ENCODE data around the gene ITGBL1.
A peak's percentile ranks its signal among the peaks of the same experiment; 100 is the strongest.

ITGBL1 gene, protein sequence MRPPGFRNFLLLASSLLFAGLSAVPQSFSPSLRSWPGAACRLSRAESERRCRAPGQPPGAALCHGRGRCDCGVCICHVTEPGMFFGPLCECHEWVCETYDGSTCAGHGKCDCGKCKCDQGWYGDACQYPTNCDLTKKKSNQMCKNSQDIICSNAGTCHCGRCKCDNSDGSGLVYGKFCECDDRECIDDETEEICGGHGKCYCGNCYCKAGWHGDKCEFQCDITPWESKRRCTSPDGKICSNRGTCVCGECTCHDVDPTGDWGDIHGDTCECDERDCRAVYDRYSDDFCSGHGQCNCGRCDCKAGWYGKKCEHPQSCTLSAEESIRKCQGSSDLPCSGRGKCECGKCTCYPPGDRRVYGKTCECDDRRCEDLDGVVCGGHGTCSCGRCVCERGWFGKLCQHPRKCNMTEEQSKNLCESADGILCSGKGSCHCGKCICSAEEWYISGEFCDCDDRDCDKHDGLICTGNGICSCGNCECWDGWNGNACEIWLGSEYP

DNA sequence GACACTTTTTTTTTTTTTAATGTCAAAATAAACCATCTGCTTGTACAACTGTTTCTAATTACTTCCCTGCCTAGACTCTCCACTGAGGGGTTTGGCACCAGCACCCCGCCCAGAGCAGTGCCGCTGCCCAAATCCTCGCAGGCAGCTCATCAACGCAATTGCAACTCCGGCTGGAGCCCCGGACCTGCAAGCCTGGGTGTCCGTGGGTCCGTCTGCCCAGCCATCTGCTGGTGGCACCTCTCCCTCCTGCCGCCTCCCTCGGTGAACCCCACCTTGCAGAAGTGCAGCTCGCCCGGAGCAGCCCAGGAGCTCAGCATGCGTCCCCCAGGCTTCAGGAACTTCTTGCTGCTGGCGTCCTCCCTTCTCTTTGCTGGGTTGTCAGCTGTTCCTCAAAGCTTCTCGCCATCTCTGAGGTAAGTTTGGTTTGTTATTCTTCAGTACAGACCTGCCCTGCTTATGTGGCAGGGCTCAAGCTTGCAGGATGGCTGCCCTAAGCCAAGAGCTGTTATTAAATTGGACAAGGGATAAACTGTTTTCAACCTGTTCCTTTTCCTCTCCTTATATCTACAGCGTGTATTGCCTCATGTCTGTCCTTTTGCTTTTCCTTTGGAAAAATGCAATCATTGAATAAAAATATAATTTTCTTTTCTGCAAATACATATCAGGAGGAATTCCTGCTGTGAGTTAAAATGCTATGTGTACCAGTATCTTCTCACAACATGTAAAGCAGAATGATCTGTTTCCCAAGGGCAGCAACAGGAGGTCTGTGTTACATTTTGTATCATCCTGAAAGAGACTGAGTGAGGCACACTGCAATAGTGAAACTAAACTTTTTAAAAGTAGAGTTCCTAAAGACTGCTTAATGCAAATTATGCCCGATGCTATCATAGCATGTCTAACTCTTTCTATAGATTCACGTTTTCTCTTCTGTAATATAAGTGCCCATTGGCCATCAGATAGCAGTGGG, at the start of gene ITGBL1:
Gene ITGBL1 (plus strand): TSS at position 157 of the 967 bp plus-strand sequence. CDS start 159 bp downstream, at position 316.
- H3K4me3 Mint-ChIP-seq: peak within 1 kb of the TSS in 1 of 2 donors; percentile 44
- no peaks in the 10 kb centered on the region for H3K4me1 Mint-ChIP-seq
- H3K27me3 Mint-ChIP-seq: peaks cover 36% of the 10 kb centered on the region
- DNase-seq (no peak), ATAC-seq (peak; percentile 33)
- H3K27ac Mint-ChIP-seq: no peak within 1 kb of the TSS
- no peaks in the 10 kb centered on the region for H3K9me3 Mint-ChIP-seq

DNA sequence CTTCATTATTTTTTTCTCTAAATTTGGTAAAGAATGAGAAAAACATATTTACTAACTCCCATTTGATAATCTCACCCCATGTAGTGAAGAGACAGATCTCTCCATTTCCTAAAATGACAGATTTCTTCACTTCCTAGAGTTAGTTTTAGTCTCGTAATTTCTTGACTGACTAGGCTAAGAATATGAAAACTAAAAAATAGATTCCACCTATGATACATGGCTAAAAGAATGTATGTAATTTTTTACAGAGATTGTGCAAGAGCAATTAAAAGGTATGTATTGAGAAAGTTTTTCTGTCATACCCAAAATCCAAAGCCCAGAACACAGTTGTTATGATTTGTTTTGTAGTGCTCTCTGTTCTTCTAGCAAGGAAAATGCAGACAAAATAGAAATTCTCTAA, 45.7 kb upstream of the ITGBL1 start:
- Mint-ChIP-seq H3K4me3 (no peak overlapping the region), H3K27me3 (peaks cover 30% of the 10 kb centered on the region), H3K4me1 (no peaks in the 10 kb centered on the region), H3K27ac (no peak overlapping the region), H3K9me3 (no peaks in the 10 kb centered on the region)
- no peak for ATAC-seq
- DNase-seq: no peak

DNA sequence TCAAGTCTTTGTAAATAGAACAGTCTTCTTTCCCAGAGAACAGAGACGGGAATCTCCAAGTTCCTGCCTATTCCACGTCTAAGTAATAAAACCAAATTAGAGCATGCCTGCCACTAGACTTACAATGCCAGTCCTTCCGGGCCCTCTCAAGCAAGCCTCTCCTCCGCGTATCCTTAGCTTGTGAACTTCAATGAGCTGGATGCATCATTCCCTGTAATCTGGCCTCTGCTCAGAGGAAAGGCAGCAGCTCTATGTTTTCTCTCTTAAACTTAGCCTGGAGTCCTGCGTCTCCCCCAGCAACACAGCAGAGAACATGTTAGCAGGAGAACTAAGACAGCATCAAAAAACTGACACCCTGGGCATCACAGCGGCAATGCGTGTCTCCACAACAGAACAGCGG, 44.3 kb upstream of the ITGBL1 start:
- Mint-ChIP-seq H3K4me1 (no peaks in the 10 kb centered on the region), H3K27me3 (peaks cover 40% of the 10 kb centered on the region), H3K27ac (no peak overlapping the region), H3K4me3 (no peak overlapping the region), H3K9me3 (no peaks in the 10 kb centered on the region)
- DNase-seq (no peak), ATAC-seq (no peak)

DNA sequence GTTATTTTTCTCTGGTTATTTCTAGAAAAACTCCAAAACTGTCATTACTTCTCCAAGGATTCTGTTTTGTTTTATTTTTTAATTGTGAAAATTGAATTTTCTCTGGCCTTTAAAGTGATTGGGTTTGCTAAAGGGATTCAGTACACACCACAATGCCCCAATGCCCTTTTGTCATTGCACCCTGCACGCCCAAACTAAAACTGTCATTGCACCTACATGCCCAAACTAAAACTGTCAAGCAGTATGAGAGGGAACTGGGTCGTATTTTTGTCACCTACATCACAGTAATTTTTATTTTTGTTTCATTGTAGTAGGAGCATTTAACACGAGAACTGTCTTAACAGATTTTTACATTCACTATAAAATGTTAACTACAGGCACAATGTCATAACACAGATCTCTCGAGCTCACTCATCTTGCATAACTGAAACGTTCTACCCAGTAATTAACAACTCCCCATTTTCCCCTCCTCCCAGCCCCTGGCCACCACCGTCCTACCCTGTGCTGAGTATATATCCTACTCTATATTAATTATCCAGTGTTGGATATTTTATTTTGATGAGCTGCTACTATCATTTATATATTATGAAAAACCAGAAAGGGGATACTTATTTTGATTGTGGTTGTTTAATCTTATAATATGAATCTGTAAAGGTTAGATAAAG, 43.4 kb upstream of the ITGBL1 start:
- H3K4me1 Mint-ChIP-seq: no peaks in the 10 kb centered on the region
- no peak overlapping the region for H3K4me3 Mint-ChIP-seq
- ATAC-seq: no peak
- H3K27me3 Mint-ChIP-seq: peaks cover 43% of the 10 kb centered on the region
- no peaks in the 10 kb centered on the region for H3K9me3 Mint-ChIP-seq
- no peak overlapping the region for H3K27ac Mint-ChIP-seq
- no peak for DNase-seq

DNA sequence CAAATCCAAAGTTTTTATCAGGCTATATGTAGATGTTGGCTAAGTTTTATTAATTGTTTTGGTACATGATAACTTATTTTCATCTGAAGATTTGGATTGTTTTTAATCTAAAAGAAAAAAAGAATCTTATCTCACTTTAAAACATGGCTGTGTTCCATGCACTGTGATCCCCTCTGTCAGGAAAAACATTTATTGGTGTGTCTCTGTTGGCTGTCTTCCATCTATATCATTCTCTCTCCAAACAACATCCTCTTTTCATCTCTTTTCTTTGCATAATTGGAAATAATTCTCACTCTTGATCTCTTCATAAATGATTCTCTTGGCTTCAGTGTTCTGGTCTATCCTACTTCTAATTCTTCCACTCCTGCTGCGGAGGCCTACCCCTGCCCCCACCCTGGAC, 40.4 kb upstream of the ITGBL1 start:
- Mint-ChIP-seq H3K4me3 (no peak overlapping the region), H3K4me1 (no peaks in the 10 kb centered on the region)
- ATAC-seq: no peak

DNA sequence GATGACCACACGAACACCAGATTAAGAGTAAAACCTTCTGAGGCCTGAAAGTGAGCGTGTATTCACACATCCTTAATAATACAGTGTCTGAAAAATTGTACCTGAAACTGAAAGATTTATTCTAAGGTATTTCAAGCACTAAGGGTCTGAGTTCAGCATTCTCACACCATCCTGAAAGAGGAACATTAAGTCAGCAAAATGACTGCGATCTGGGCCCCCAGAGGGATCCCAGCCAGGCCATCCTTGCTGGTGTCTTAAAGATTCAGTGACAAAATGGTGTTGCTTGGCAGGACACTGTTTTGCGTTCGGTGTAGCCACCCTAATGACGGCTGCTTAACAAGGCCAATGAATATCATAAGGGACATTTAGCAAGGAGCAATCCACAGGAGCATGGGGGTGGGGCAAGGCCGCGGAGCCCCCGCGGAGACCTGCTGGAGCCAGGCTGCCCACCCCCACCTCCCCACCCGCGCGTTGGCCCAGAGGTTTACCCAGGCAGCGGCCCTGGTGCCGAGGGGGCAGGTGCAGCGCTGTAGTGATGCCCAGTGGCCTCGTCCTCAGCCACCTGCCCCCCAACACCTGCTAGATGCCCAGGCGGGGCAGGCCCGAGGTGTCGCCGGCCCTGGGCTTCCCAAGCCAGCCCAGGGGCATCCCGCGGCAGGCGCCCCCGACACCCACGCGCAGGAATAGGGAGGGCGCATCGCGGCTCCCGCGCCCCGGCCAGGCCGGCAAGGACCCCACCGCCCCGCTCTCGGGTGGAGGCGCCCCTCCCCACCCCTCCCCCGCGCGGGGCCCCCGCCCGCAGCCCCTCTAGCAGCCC, 36.9 kb upstream of the ITGBL1 start:
- no peak overlapping the region for H3K4me3 Mint-ChIP-seq
- H3K27me3 Mint-ChIP-seq: peaks cover 49% of the 10 kb centered on the region

More for the DNA sequence above, 40.4 kb upstream of the ITGBL1 start:
- DNase-seq: no peak
- H3K27me3 Mint-ChIP-seq: peaks cover 45% of the 10 kb centered on the region
- no peaks in the 10 kb centered on the region for H3K9me3 Mint-ChIP-seq
- no peak overlapping the region for H3K27ac Mint-ChIP-seq

DNA sequence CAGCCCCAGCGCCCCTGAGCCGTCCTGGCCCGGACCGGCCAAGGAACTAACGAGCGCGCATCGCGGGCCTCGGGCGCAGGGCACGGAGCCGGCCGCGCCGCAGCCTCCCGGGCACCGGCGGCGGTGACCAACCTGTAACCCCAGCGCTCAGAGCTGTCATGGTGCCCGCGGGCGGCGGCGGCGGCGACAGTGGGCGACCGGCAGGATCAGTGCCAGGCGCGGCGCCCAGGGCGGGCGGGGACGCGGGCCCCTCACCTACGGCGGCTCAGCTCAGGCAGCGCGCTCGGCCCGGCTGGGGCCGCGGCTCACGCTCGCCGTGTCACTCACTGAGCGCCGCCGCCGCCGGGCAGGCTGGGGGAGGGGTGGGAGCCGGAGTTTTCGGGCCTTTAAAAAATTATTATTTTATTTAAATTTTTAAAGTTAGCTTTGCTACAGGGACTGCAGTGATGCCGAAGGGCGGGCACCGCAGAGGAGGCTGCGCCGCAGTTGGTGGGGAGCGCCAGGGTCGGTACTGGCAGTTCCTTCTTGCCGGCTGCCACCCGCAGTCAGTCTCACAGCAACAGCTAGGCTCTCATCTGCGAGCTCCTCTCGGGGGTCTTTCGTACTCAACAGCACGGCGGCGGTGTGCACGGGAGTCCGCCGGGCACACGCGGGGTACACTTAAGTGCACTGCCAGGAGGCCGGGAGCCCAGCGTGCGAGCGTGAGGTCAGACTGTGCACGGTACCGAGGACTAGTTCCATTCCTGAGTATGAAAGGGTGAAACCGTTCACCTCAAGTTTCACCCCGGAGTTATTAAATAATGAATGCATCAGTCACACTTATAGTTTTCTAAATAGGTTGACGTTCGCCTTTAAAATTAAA, 36.1 kb upstream of the ITGBL1 start, which contains the start of gene NALCN:
Gene NALCN (minus strand): TSS at position 328 of the 862 bp plus-strand sequence. CDS start 17,382 bp downstream, outside the sequence.
- no peak within 1 kb of the TSS for H3K27ac Mint-ChIP-seq
- peak within 1 kb of the TSS; percentile 26 to 65 for H3K4me3 Mint-ChIP-seq
- ATAC-seq (peak; percentile 60), DNase-seq (no peak)
- no peaks in the 10 kb centered on the region for H3K4me1 Mint-ChIP-seq
- no peaks in the 10 kb centered on the region for H3K9me3 Mint-ChIP-seq
- peaks cover 54% of the 10 kb centered on the region for H3K27me3 Mint-ChIP-seq

More for the DNA sequence above, 36.9 kb upstream of the ITGBL1 start:
- H3K27ac Mint-ChIP-seq: no peak overlapping the region
- no peaks in the 10 kb centered on the region for H3K4me1 Mint-ChIP-seq
- DNase-seq (no peak), ATAC-seq (peak; percentile 58)
- no peaks in the 10 kb centered on the region for H3K9me3 Mint-ChIP-seq

DNA sequence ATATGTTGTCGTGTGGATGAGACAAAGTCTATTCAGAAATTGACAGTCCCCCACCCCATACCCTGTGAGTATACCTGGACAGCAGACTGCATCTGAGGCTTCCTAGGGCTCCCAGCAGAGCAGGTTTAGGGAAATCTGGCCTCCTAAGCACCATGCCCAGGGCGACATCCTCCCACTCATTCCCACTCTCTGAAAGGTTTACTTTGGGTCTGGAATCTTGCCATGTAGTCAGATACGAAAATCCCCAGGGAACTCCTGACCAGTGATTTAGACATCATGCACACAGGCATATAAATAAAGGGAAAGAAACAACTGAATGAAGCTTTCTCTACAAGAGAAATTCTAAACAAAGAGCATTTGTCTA, 35.5 kb upstream of the ITGBL1 start:
- peaks cover 55% of the 10 kb centered on the region for H3K27me3 Mint-ChIP-seq
- no peak overlapping the region for H3K27ac Mint-ChIP-seq
- no peaks in the 10 kb centered on the region for H3K9me3 Mint-ChIP-seq
- ATAC-seq (no peak), DNase-seq (no peak)
- no peak overlapping the region for H3K4me3 Mint-ChIP-seq
- no peaks in the 10 kb centered on the region for H3K4me1 Mint-ChIP-seq

DNA sequence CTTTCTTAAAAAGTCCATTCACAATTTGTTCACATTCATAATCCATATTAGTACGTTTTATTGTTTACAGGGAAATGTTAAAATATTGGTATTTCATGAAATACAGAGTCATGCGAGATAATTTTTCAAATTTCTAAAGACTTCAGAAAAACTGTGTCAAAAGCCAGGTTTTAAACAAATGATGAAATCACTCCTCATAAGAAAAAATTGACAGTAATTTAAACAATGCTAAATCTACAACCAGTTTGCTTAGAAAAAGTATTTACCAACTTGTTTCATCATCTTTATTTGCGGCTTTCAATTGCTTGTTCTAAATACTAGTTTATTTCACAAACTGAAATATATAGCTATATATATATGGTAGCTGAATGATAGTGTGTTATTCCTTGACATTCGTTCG, 35.0 kb upstream of the ITGBL1 start:
- Mint-ChIP-seq H3K27me3 (peaks cover 50% of the 10 kb centered on the region), H3K9me3 (no peaks in the 10 kb centered on the region), H3K4me3 (no peak overlapping the region), H3K4me1 (no peaks in the 10 kb centered on the region), H3K27ac (no peak overlapping the region)
- DNase-seq: no peak
- ATAC-seq: no peak

DNA sequence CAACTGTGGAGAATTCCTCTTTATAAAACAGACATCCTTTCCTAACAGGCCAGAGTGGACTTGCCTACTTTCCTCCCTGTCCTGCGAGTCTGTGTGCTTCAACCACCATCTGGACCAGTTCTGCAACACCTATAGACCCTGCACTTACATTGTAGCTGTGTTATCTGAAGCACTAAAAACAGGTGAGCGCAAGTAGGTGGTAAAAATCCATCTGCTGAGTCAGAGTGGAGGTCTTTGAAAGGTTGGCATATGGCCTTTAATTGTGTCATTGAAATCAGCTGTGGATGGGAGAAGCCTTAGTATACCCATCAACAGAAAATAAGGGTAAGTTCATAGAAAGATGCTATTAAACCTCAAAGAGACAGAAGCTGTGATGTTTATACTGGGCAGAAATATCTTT, 28.6 kb upstream of the ITGBL1 start:
- DNase-seq: no peak
- H3K27ac Mint-ChIP-seq: no peak overlapping the region
- peaks cover 23% of the 10 kb centered on the region for H3K27me3 Mint-ChIP-seq
- ATAC-seq: no peak
- H3K4me1 Mint-ChIP-seq: no peaks in the 10 kb centered on the region
- H3K4me3 Mint-ChIP-seq: no peak overlapping the region
- no peaks in the 10 kb centered on the region for H3K9me3 Mint-ChIP-seq

DNA sequence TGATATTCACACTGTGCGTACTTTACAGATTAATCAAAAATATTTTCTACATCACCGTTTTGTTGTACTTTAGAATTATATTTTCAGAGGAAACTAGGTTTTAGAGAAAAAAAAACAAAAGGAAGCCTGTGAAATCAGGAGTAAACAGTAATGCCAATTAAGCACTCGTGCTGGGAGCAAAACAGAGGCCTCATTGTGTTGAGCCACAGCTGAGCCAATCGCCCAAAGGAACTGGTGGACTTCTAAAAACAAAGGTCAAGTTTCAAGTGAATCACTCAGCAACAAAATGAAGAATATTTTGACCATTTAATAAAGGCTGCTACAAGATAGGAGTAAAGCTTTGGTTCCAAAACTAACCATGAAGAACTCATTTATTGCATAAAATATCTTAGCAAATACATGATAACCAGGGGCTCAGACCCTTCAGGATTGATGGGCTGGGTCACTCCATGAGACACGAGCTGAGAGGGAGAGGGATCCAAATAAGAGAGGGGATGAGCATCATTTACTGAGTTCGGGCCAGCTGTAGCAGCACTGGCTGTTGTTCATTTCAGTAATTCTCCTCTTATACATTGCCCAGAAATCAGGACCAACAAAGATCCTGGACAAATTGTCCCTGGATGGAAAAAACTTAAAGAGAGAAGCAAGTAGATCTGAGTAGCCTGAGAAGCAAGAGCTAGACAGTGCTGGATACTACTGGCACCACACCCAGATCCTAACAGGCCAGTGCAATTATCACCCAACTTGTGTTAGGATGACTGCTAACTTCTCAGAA, 27.9 kb upstream of the ITGBL1 start:
- Mint-ChIP-seq H3K27me3 (peaks cover 19% of the 10 kb centered on the region), H3K9me3 (no peaks in the 10 kb centered on the region), H3K27ac (no peak overlapping the region), H3K4me3 (no peak overlapping the region), H3K4me1 (no peaks in the 10 kb centered on the region)
- DNase-seq (no peak), ATAC-seq (no peak)

DNA sequence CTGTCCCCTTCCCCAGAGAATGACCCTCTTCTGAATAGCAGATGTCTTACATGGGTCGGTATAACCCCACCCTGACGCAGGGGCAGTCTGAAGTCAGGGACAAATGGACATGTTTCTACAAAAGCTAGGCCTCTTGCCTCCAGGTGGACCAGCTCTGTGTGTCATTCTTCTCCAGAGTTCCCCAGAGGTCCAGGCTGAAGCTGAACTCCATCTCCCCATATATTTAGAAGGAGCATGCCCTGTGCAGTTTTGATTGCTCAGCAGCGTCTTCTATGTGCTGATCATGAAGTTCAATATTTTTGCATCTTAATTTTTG, 27.4 kb upstream of the ITGBL1 start:
- Mint-ChIP-seq H3K4me3 (no peak overlapping the region), H3K4me1 (no peaks in the 10 kb centered on the region), H3K9me3 (no peaks in the 10 kb centered on the region), H3K27me3 (peaks cover 17% of the 10 kb centered on the region), H3K27ac (no peak overlapping the region)
- no peak for ATAC-seq
- no peak for DNase-seq

DNA sequence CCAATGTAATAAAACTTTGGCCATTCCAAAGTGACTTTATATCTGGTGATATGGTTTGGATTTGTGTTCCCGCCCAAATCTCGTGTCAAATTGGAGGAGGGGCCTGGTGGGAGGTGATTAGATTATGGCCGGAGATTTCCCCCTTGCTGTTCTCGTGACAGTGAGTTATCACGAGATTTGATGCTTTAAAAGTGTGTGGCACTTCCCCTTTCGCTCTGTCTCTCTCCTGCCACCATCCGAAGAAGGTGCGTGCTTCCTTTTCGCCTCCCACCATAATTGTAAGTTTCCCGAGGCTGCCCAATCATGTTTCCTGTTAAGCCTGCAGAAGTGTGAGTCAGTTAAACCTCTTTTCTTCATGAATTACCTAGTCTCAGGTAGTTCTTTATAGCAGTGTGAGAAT, 26.9 kb upstream of the ITGBL1 start:
- Mint-ChIP-seq H3K27me3 (peaks cover 17% of the 10 kb centered on the region), H3K4me1 (no peaks in the 10 kb centered on the region), H3K4me3 (no peak overlapping the region), H3K27ac (peak overlapping the region in 1 of 2 donors; percentile 2), H3K9me3 (no peaks in the 10 kb centered on the region)
- no peak for DNase-seq
- ATAC-seq: no peak

All from stimulated activated naive CD8-positive, alpha-beta T cell treated with anti-CD3 and anti-CD28 coated beads, Interleukin-15, amount 100 ng/mL, for 72 hours (primary cell).